ENCODE measurements around the gene NECTIN2.

DNA sequence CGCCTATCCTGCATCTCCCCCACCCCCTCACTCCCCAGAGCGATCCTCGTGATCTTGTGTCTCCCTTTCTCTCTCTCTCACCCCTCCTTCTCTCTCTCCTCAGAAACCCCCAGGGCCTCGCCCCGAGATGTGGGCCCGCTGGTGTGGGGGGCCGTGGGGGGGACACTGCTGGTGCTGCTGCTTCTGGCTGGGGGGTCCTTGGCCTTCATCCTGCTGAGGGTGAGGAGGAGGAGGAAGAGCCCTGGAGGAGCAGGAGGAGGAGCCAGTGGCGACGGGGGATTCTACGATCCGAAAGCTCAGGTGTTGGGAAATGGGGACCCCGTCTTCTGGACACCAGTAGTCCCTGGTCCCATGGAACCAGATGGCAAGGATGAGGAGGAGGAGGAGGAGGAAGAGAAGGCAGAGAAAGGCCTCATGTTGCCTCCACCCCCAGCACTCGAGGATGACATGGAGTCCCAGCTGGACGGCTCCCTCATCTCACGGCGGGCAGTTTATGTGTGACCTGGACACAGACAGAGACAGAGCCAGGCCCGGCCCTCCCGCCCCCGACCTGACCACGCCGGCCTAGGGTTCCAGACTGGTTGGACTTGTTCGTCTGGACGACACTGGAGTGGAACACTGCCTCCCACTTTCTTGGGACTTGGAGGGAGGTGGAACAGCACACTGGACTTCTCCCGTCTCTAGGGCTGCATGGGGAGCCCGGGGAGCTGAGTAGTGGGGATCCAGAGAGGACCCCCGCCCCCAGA is 32.2 kb downstream of the NECTIN2 start:
- no peak for TF ChIP-seq POLR2A (IDR thresholded peaks at IDR 0.05)
- TF ChIP-seq, protein P1, sequence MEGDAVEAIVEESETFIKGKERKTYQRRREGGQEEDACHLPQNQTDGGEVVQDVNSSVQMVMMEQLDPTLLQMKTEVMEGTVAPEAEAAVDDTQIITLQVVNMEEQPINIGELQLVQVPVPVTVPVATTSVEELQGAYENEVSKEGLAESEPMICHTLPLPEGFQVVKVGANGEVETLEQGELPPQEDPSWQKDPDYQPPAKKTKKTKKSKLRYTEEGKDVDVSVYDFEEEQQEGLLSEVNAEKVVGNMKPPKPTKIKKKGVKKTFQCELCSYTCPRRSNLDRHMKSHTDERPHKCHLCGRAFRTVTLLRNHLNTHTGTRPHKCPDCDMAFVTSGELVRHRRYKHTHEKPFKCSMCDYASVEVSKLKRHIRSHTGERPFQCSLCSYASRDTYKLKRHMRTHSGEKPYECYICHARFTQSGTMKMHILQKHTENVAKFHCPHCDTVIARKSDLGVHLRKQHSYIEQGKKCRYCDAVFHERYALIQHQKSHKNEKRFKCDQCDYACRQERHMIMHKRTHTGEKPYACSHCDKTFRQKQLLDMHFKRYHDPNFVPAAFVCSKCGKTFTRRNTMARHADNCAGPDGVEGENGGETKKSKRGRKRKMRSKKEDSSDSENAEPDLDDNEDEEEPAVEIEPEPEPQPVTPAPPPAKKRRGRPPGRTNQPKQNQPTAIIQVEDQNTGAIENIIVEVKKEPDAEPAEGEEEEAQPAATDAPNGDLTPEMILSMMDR (IDR thresholded peaks at IDR 0.05), result no peak
- TF ChIP-seq POLR2AphosphoS5 (IDR thresholded peaks at IDR 0.05), result no peak
- TF ChIP-seq EP300 (IDR thresholded peaks at IDR 0.05), result no peak
